ENCODE measurements around the gene SORBS1.

The SORBS1 gene

GRCh38 chr10:95441547-95441923, 119.6 kb downstream of the SORBS1 start:
- Histone ChIP-seq H3K9me3 (ENCODE audit: severe bottlenecking) (no peaks in the 10 kb centered on the region), H3K27ac (ENCODE audit: poor library complexity, severe bottlenecking) (no peak overlapping the region), H3K4me3 (ENCODE audit: severe bottlenecking) (no peak overlapping the region), H3K36me3 (ENCODE audit: low read depth) (no peaks in the 10 kb centered on the region), H3K4me1 (ENCODE audit: insufficient read depth, poor library complexity, severe bottlenecking) (peaks cover 9% of the 10 kb centered on the region), H3K27me3 (ENCODE audit: insufficient read depth, poor library complexity, severe bottlenecking) (no peaks in the 10 kb centered on the region)
- ATAC-seq (ENCODE audit: low read depth) (no peak), DNase-seq (ENCODE audit: low spot score) (no peak)
- no peak for TF ChIP-seq CTCF (IDR thresholded peaks at IDR 0.05; ENCODE audit: poor library complexity, severe bottlenecking)

- H3K4me3 ChIP-seq (ENCODE audit: severe bottlenecking), result no peak overlapping the region
- no peak for TF ChIP-seq CTCF (IDR thresholded peaks at IDR 0.05; ENCODE audit: poor library complexity, severe bottlenecking)
- peaks cover 9% of the 10 kb centered on the region for H3K4me1 ChIP-seq (ENCODE audit: insufficient read depth, poor library complexity, severe bottlenecking)
- ATAC-seq (ENCODE audit: low read depth) (no peak), DNase-seq (ENCODE audit: low spot score) (no peak)
- H3K27ac ChIP-seq (ENCODE audit: poor library complexity, severe bottlenecking), result no peak overlapping the region
- no peaks in the 10 kb centered on the region for H3K36me3 ChIP-seq (ENCODE audit: low read depth)
- no peaks in the 10 kb centered on the region for H3K27me3 ChIP-seq (ENCODE audit: insufficient read depth, poor library complexity, severe bottlenecking)
- no peaks in the 10 kb centered on the region for H3K9me3 ChIP-seq (ENCODE audit: severe bottlenecking)
Measured at GRCh38 chr10:95440756-95441546, 120.2 kb downstream of the SORBS1 start.

GRCh38 chr10:95440038-95440725, 121.0 kb downstream of the SORBS1 start:
- Histone ChIP-seq H3K4me3 (ENCODE audit: severe bottlenecking) (no peak overlapping the region), H3K4me1 (ENCODE audit: insufficient read depth, poor library complexity, severe bottlenecking) (peaks cover 2% of the 10 kb centered on the region), H3K27ac (ENCODE audit: poor library complexity, severe bottlenecking) (no peak overlapping the region), H3K36me3 (ENCODE audit: low read depth) (no peaks in the 10 kb centered on the region), H3K9me3 (ENCODE audit: severe bottlenecking) (no peaks in the 10 kb centered on the region), H3K27me3 (ENCODE audit: insufficient read depth, poor library complexity, severe bottlenecking) (no peaks in the 10 kb centered on the region)
- ATAC-seq (ENCODE audit: low read depth) (no peak), DNase-seq (ENCODE audit: low spot score) (no peak)
- TF ChIP-seq CTCF (IDR thresholded peaks at IDR 0.05; ENCODE audit: poor library complexity, severe bottlenecking), result no peak

- no peak for TF ChIP-seq CTCF (IDR thresholded peaks at IDR 0.05; ENCODE audit: poor library complexity, severe bottlenecking)
- H3K27me3 ChIP-seq (ENCODE audit: insufficient read depth, poor library complexity, severe bottlenecking), result no peaks in the 10 kb centered on the region
- no peak for ATAC-seq (ENCODE audit: low read depth)
Measured at GRCh38 chr10:95438781-95439180, 122.4 kb downstream of the SORBS1 start.

GRCh38 chr10:95437669-95438068, 123.5 kb downstream of the SORBS1 start:
- H3K9me3 ChIP-seq (ENCODE audit: severe bottlenecking), result no peaks in the 10 kb centered on the region
- H3K4me3 ChIP-seq (ENCODE audit: severe bottlenecking), result no peak overlapping the region
- H3K27ac ChIP-seq (ENCODE audit: poor library complexity, severe bottlenecking), result no peak overlapping the region
- DNase-seq (ENCODE audit: low spot score) (no peak), ATAC-seq (ENCODE audit: low read depth) (no peak)
- no peaks in the 10 kb centered on the region for H3K27me3 ChIP-seq (ENCODE audit: insufficient read depth, poor library complexity, severe bottlenecking)
- H3K4me1 ChIP-seq (ENCODE audit: insufficient read depth, poor library complexity, severe bottlenecking), result no peaks in the 10 kb centered on the region
- H3K36me3 ChIP-seq (ENCODE audit: low read depth), result no peaks in the 10 kb centered on the region
- no peak for TF ChIP-seq CTCF (IDR thresholded peaks at IDR 0.05; ENCODE audit: poor library complexity, severe bottlenecking)

More at GRCh38 chr10:95438781-95439180, 122.4 kb downstream of the SORBS1 start:
- Histone ChIP-seq H3K4me3 (ENCODE audit: severe bottlenecking) (no peak overlapping the region), H3K27ac (ENCODE audit: poor library complexity, severe bottlenecking) (no peak overlapping the region), H3K4me1 (ENCODE audit: insufficient read depth, poor library complexity, severe bottlenecking) (no peaks in the 10 kb centered on the region), H3K9me3 (ENCODE audit: severe bottlenecking) (no peaks in the 10 kb centered on the region), H3K36me3 (ENCODE audit: low read depth) (no peaks in the 10 kb centered on the region)
- DNase-seq (ENCODE audit: low spot score), result no peak

Data from RWPE2 (cell line).